HFFc6 (cell line): Measurements from ENCODE around the gene GRB2. TPM values are rescaled to one million over a fixed set of nuclear protein-coding genes. Genes with fewer than 3 reads are reported as not detected.

ENCODE experiments used
- DNase-seq: peaks from one replicate; pipeline ENCODE4 v3.0.0-alpha.2; 2018
- H3K27ac Mint-ChIP-seq: 2 replicates; pipeline ENCODE4 v1.8.0; 2020; ENCODE audit warnings: mild to moderate bottlenecking, mixed read lengths
- H3K27me3 Mint-ChIP-seq: 2 replicates; pipeline ENCODE4 v1.8.0; 2021; ENCODE audit warnings: mild to moderate bottlenecking, moderate library complexity, mixed read lengths; ENCODE audit not compliant: insufficient read depth
- H3K36me3 Mint-ChIP-seq: 2 replicates; pipeline ENCODE4 v1.8.0; 2021; ENCODE audit warnings: low read depth, mixed read lengths
- H3K4me1 Mint-ChIP-seq: 2 replicates; pipeline ENCODE4 v1.8.0; 2020; ENCODE audit warnings: low read depth, mixed read lengths
- H3K4me3 Mint-ChIP-seq: 2 replicates; pipeline ENCODE4 v1.8.0; 2020; ENCODE audit warnings: mild to moderate bottlenecking, moderate library complexity, mixed read lengths
- H3K9me3 Mint-ChIP-seq: 2 replicates; pipeline ENCODE4 v1.8.0; 2020; ENCODE audit warnings: mild to moderate bottlenecking, mixed read lengths
- CTCF ChIP-seq: fragments of 200-600 bp; sonication (generic); IDR thresholded peaks from 2 replicates; pipeline ENCODE4 v1.5.0; 2021; ENCODE audit warnings: antibody characterized with exemption, mild to moderate bottlenecking
- total RNA-seq, 6 experiments: library from RNA; stranded (reverse); fragmentation: NEBNext Ultra II Directional; extraction: Animal tissue kit (Norgen Biotek cat#: 25700); gene quantifications; 2 replicates in 1 of 6; 3 replicates in 5 of 6; pipeline ENCODE4 v1.2.3, GENCODE V29; 2021

Gene GRB2
- total RNA-seq, 6 experiments from 2014 or later, result 104 to 138 (median 116) TPM

GRCh38 chr17:75318615-75319222 is 86.8 kb downstream of the GRB2 start:
- no peak overlapping the region for H3K27ac Mint-ChIP-seq
- DNase-seq, result no peak
- no peak overlapping the region for H3K4me3 Mint-ChIP-seq
- H3K4me1 Mint-ChIP-seq, result no peaks in the 10 kb centered on the region; the same call in 1 of the 2 replicates
- H3K36me3 Mint-ChIP-seq, result peaks cover 14% of the 10 kb centered on the region; the same call in 1 of the 2 replicates
- no peaks in the 10 kb centered on the region for H3K9me3 Mint-ChIP-seq
- no peak for TF ChIP-seq CTCF
- peaks cover 7% of the 10 kb centered on the region for H3K27me3 Mint-ChIP-seq

- DNase-seq, result no peak
- Mint-ChIP-seq H3K4me3 (no peak overlapping the region), H3K36me3 (peaks cover 14% of the 10 kb centered on the region; the same call in 1 of the 2 replicates), H3K27ac (no peak overlapping the region), H3K4me1 (no peaks in the 10 kb centered on the region; the same call in 1 of the 2 replicates), H3K27me3 (peaks cover 8% of the 10 kb centered on the region), H3K9me3 (no peaks in the 10 kb centered on the region)
- no peak for TF ChIP-seq CTCF
Measured at GRCh38 chr17:75318211-75318610, 87.3 kb downstream of the GRB2 start.

GRCh38 chr17:75317671-75318070 is 87.8 kb downstream of the GRB2 start:
- Mint-ChIP-seq H3K27me3 (peaks cover 8% of the 10 kb centered on the region), H3K36me3 (peaks cover 14% of the 10 kb centered on the region; the same call in 1 of the 2 replicates), H3K9me3 (no peaks in the 10 kb centered on the region), H3K4me1 (no peaks in the 10 kb centered on the region), H3K4me3 (no peak overlapping the region), H3K27ac (no peak overlapping the region)
- no peak for DNase-seq
- TF ChIP-seq CTCF, result no peak

- Mint-ChIP-seq H3K4me1 (no peaks in the 10 kb centered on the region), H3K4me3 (no peak overlapping the region), H3K27me3 (peaks cover 10% of the 10 kb centered on the region), H3K36me3 (peaks cover 8% of the 10 kb centered on the region; the same call in 1 of the 2 replicates), H3K9me3 (no peaks in the 10 kb centered on the region), H3K27ac (no peak overlapping the region)
- no peak for TF ChIP-seq CTCF
- DNase-seq, result no peak
Measured at GRCh38 chr17:75316253-75316652, 89.2 kb downstream of the GRB2 start.

GRCh38 chr17:75315541-75316243 is 89.8 kb downstream of the GRB2 start:
- TF ChIP-seq CTCF, result no peak
- no peak for DNase-seq
- Mint-ChIP-seq H3K4me1 (no peaks in the 10 kb centered on the region), H3K27me3 (peaks cover 10% of the 10 kb centered on the region), H3K36me3 (peaks cover 6% of the 10 kb centered on the region; the same call in 1 of the 2 replicates), H3K9me3 (no peaks in the 10 kb centered on the region), H3K27ac (no peak overlapping the region), H3K4me3 (no peak overlapping the region)
